Measurements from ENCODE around the gene FMN2.

Gene FMN2

GRCh38 chr1:240145120-240145519 lies 53.4 kb downstream of the FMN2 start:
- no peak overlapping the region for H3K4me3 ChIP-seq (ENCODE audit: control insufficient read depth, low read depth, low read length)
- TF ChIP-seq, protein P1, sequence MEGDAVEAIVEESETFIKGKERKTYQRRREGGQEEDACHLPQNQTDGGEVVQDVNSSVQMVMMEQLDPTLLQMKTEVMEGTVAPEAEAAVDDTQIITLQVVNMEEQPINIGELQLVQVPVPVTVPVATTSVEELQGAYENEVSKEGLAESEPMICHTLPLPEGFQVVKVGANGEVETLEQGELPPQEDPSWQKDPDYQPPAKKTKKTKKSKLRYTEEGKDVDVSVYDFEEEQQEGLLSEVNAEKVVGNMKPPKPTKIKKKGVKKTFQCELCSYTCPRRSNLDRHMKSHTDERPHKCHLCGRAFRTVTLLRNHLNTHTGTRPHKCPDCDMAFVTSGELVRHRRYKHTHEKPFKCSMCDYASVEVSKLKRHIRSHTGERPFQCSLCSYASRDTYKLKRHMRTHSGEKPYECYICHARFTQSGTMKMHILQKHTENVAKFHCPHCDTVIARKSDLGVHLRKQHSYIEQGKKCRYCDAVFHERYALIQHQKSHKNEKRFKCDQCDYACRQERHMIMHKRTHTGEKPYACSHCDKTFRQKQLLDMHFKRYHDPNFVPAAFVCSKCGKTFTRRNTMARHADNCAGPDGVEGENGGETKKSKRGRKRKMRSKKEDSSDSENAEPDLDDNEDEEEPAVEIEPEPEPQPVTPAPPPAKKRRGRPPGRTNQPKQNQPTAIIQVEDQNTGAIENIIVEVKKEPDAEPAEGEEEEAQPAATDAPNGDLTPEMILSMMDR (conservative IDR thresholded peaks at IDR 0.05; ENCODE audit: control insufficient read depth, insufficient read depth, low read depth, low read length): no peak
- DNase-seq (ENCODE audit: low read depth): no peak

- TF ChIP-seq, protein P1 (conservative IDR thresholded peaks at IDR 0.05; ENCODE audit: control insufficient read depth, insufficient read depth, low read depth, low read length): no peak
- DNase-seq (ENCODE audit: low read depth): no peak
- H3K4me3 ChIP-seq (ENCODE audit: control insufficient read depth, low read depth, low read length): no peak overlapping the region
Measured at GRCh38 chr1:240148333-240148732, 56.6 kb downstream of the FMN2 start.

DNA sequence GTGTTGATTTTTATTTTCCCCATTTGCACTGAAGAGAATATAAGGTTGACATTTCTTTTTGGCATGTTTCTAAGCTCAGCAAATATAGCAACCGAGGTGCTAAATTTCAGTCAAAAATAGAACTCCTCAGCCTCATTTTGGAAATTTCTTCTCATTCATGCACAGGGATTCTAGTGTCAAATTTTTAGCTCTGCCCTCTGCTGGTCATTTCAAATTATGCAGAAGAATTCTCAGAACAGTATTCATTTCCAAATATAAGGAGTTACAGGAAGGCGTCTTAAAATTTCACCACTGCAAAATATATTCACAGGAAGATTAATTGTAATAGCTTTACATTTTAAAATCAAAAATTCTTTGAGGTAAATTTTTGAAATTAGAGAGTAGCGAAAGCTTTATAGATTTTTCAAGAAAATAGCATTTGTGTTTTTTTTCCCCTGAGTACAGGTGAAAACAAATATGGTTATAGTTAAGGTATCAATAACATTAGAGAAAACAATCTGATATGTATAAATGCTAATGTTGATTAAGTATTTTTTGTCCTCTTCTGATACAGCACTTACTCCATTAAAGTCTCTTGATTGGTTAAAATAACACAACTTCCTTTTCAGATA lies 57.9 kb downstream of the FMN2 start:
- DNase-seq (ENCODE audit: low read depth): peak; percentile 48
- TF ChIP-seq, protein P1 (conservative IDR thresholded peaks at IDR 0.05; ENCODE audit: control insufficient read depth, insufficient read depth, low read depth, low read length): peak; percentile 69
- no peak overlapping the region for H3K4me3 ChIP-seq (ENCODE audit: control insufficient read depth, low read depth, low read length)

- peak; percentile 12 for DNase-seq (ENCODE audit: low read depth)
- TF ChIP-seq, protein P1 (conservative IDR thresholded peaks at IDR 0.05; ENCODE audit: control insufficient read depth, insufficient read depth, low read depth, low read length): no peak
- no peak overlapping the region for H3K4me3 ChIP-seq (ENCODE audit: control insufficient read depth, low read depth, low read length)
Measured at GRCh38 chr1:240151136-240151735, 59.6 kb downstream of the FMN2 start.

- no peak overlapping the region for H3K4me3 ChIP-seq (ENCODE audit: control insufficient read depth, low read depth, low read length)
- DNase-seq (ENCODE audit: low read depth): peak; percentile 35
- TF ChIP-seq, protein P1 (conservative IDR thresholded peaks at IDR 0.05; ENCODE audit: control insufficient read depth, insufficient read depth, low read depth, low read length): no peak
Measured at GRCh38 chr1:240152611-240153297, 61.1 kb downstream of the FMN2 start.

GRCh38 chr1:240155605-240156004 lies 63.9 kb downstream of the FMN2 start:
- TF ChIP-seq, protein P1 (conservative IDR thresholded peaks at IDR 0.05; ENCODE audit: control insufficient read depth, insufficient read depth, low read depth, low read length): no peak
- no peak overlapping the region for H3K4me3 ChIP-seq (ENCODE audit: control insufficient read depth, low read depth, low read length)
- no peak for DNase-seq (ENCODE audit: low read depth)

Data from fibroblast of mammary gland (primary cell).